Measurements from ENCODE around the gene CRELD2.

The CRELD2 gene

GRCh38 chr22:49964136-49965090, 46.0 kb downstream of the CRELD2 start:
- Histone ChIP-seq H3K36me3 (ENCODE audit: control insufficient read depth, insufficient read depth, low read length, severe bottlenecking) (peaks cover 25% of the 10 kb centered on the region), H3K4me1 (ENCODE audit: control insufficient read depth, insufficient read depth, low read length) (peaks cover 64% of the 10 kb centered on the region), H3K9me3 (ENCODE audit: control insufficient read depth, low read length) (no peaks in the 10 kb centered on the region), H3K4me3 (ENCODE audit: low read length) (peak overlapping the region; percentile 92), H3K27me3 (replicated peaks; ENCODE audit: control insufficient read depth, insufficient read depth, low read length) (no peaks in the 10 kb centered on the region), H3K9ac (ENCODE audit: low read length) (peak overlapping the region; percentile 98)
- DNase-seq (ENCODE audit: low read depth), result no peak

- Histone ChIP-seq H3K9me3 (ENCODE audit: control insufficient read depth, low read length) (no peaks in the 10 kb centered on the region), H3K9ac (ENCODE audit: low read length) (peak overlapping the region; percentile 98), H3K36me3 (ENCODE audit: control insufficient read depth, insufficient read depth, low read length, severe bottlenecking) (peaks cover 25% of the 10 kb centered on the region), H3K4me1 (ENCODE audit: control insufficient read depth, insufficient read depth, low read length) (peaks cover 68% of the 10 kb centered on the region), H3K4me3 (ENCODE audit: low read length) (peak overlapping the region; percentile 92), H3K27me3 (replicated peaks; ENCODE audit: control insufficient read depth, insufficient read depth, low read length) (no peaks in the 10 kb centered on the region)
- DNase-seq (ENCODE audit: low read depth), result no peak
These were observed 46.9 kb downstream of the CRELD2 start for GRCh38 chr22:49965091-49966040.

GRCh38 chr22:49966041-49966773, 47.8 kb downstream of the CRELD2 start:
- H3K4me1 ChIP-seq (ENCODE audit: control insufficient read depth, insufficient read depth, low read length), result peaks cover 72% of the 10 kb centered on the region
- H3K36me3 ChIP-seq (ENCODE audit: control insufficient read depth, insufficient read depth, low read length, severe bottlenecking), result peaks cover 25% of the 10 kb centered on the region
- peak overlapping the region; percentile 73 for H3K4me3 ChIP-seq (ENCODE audit: low read length)
- H3K9me3 ChIP-seq (ENCODE audit: control insufficient read depth, low read length), result no peaks in the 10 kb centered on the region
- no peaks in the 10 kb centered on the region for H3K27me3 ChIP-seq (replicated peaks; ENCODE audit: control insufficient read depth, insufficient read depth, low read length)
- DNase-seq (ENCODE audit: low read depth), result no peak
- peak overlapping the region; percentile 98 for H3K9ac ChIP-seq (ENCODE audit: low read length)

- Histone ChIP-seq H3K36me3 (ENCODE audit: control insufficient read depth, insufficient read depth, low read length, severe bottlenecking) (peaks cover 25% of the 10 kb centered on the region), H3K27me3 (replicated peaks; ENCODE audit: control insufficient read depth, insufficient read depth, low read length) (no peaks in the 10 kb centered on the region), H3K9ac (ENCODE audit: low read length) (peak overlapping the region; percentile 98), H3K4me1 (ENCODE audit: control insufficient read depth, insufficient read depth, low read length) (peaks cover 75% of the 10 kb centered on the region), H3K4me3 (ENCODE audit: low read length) (peak overlapping the region; percentile 73), H3K9me3 (ENCODE audit: control insufficient read depth, low read length) (no peaks in the 10 kb centered on the region)
- peak; percentile 52 for DNase-seq (ENCODE audit: low read depth)
These were observed 48.6 kb downstream of the CRELD2 start for GRCh38 chr22:49966774-49967705.

GRCh38 chr22:49967706-49968208, 49.3 kb downstream of the CRELD2 start:
- Histone ChIP-seq H3K4me3 (ENCODE audit: low read length) (peak overlapping the region; percentile 73), H3K4me1 (ENCODE audit: control insufficient read depth, insufficient read depth, low read length) (peaks cover 73% of the 10 kb centered on the region), H3K9me3 (ENCODE audit: control insufficient read depth, low read length) (no peaks in the 10 kb centered on the region), H3K36me3 (ENCODE audit: control insufficient read depth, insufficient read depth, low read length, severe bottlenecking) (peaks cover 21% of the 10 kb centered on the region), H3K9ac (ENCODE audit: low read length) (peak overlapping the region; percentile 98), H3K27me3 (replicated peaks; ENCODE audit: control insufficient read depth, insufficient read depth, low read length) (no peaks in the 10 kb centered on the region)
- DNase-seq (ENCODE audit: low read depth), result no peak

- no peaks in the 10 kb centered on the region for H3K9me3 ChIP-seq (ENCODE audit: control insufficient read depth, low read length)
- no peak for DNase-seq (ENCODE audit: low read depth)
These were observed 49.9 kb downstream of the CRELD2 start for GRCh38 chr22:49968313-49968830.

GRCh38 chr22:49968831-49969661, 50.6 kb downstream of the CRELD2 start:
- no peak for DNase-seq (ENCODE audit: low read depth)
- peaks cover 8% of the 10 kb centered on the region for H3K36me3 ChIP-seq (ENCODE audit: control insufficient read depth, insufficient read depth, low read length, severe bottlenecking)
- H3K27me3 ChIP-seq (replicated peaks; ENCODE audit: control insufficient read depth, insufficient read depth, low read length), result no peaks in the 10 kb centered on the region
- peaks cover 62% of the 10 kb centered on the region for H3K4me1 ChIP-seq (ENCODE audit: control insufficient read depth, insufficient read depth, low read length)
- no peak overlapping the region for H3K4me3 ChIP-seq (ENCODE audit: low read length)
- H3K9me3 ChIP-seq (ENCODE audit: control insufficient read depth, low read length), result no peaks in the 10 kb centered on the region
- H3K9ac ChIP-seq (ENCODE audit: low read length), result peak overlapping the region; percentile 98

More at GRCh38 chr22:49968313-49968830, 49.9 kb downstream of the CRELD2 start:
- Histone ChIP-seq H3K27me3 (replicated peaks; ENCODE audit: control insufficient read depth, insufficient read depth, low read length) (no peaks in the 10 kb centered on the region), H3K4me1 (ENCODE audit: control insufficient read depth, insufficient read depth, low read length) (peaks cover 68% of the 10 kb centered on the region), H3K36me3 (ENCODE audit: control insufficient read depth, insufficient read depth, low read length, severe bottlenecking) (peaks cover 15% of the 10 kb centered on the region), H3K9ac (ENCODE audit: low read length) (peak overlapping the region; percentile 98), H3K4me3 (ENCODE audit: low read length) (peak overlapping the region; percentile 73)

- Histone ChIP-seq H3K4me3 (ENCODE audit: low read length) (peak overlapping the region; percentile 39), H3K9ac (ENCODE audit: low read length) (peak overlapping the region; percentile 40), H3K9me3 (ENCODE audit: control insufficient read depth, low read length) (no peaks in the 10 kb centered on the region), H3K4me1 (ENCODE audit: control insufficient read depth, insufficient read depth, low read length) (peaks cover 53% of the 10 kb centered on the region), H3K36me3 (ENCODE audit: control insufficient read depth, insufficient read depth, low read length, severe bottlenecking) (peaks cover under 1% of the 10 kb centered on the region), H3K27me3 (replicated peaks; ENCODE audit: control insufficient read depth, insufficient read depth, low read length) (no peaks in the 10 kb centered on the region)
- DNase-seq (ENCODE audit: low read depth), result no peak
These were observed 51.5 kb downstream of the CRELD2 start for GRCh38 chr22:49969751-49970527.
